HUES6 (cell line): Measurements from ENCODE around the gene DMAC1.

Source experiments
- H3K27ac ChIP-seq: 2 replicates; pipeline ENCODE4 v1.7.0; 2013; ENCODE audit warnings: low read depth, mild to moderate bottlenecking, low read length, inconsistent platforms
- H3K27me3 ChIP-seq: 2 replicates; pipeline ENCODE4 v1.6.1; 2013; ENCODE audit warnings: low read length; ENCODE audit not compliant: control insufficient read depth, insufficient read depth
- H3K36me3 ChIP-seq: 2 replicates; pipeline ENCODE4 v1.6.1; 2013; ENCODE audit warnings: low read length; ENCODE audit not compliant: control insufficient read depth, insufficient read depth
- H3K4me1 ChIP-seq: 2 replicates; pipeline ENCODE4 v1.6.1; 2013; ENCODE audit warnings: low read length; ENCODE audit not compliant: control insufficient read depth, insufficient read depth
- H3K4me3 ChIP-seq: 2 replicates; pipeline ENCODE4 v1.5.1; 2013; ENCODE audit warnings: low read depth, low read length
- H3K9ac ChIP-seq: one replicate; pipeline ENCODE4 v1.6.1; 2013; ENCODE audit warnings: mild to moderate bottlenecking, low read length
- H3K9me3 ChIP-seq: 2 replicates; pipeline ENCODE4 v1.6.1; 2013; ENCODE audit warnings: low read depth, low read length; ENCODE audit not compliant: control insufficient read depth, insufficient read depth

Gene DMAC1, protein sequence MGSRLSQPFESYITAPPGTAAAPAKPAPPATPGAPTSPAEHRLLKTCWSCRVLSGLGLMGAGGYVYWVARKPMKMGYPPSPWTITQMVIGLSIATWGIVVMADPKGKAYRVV

GRCh38 chr9:7799234-7799943, at the start of gene DMAC1:
Gene DMAC1 (minus strand): TSS chr9:7799778. CDS start chr9:7799734, 44 bp downstream.
- H3K27ac ChIP-seq: 0 out of 2 replicates have a peak within 1 kb of the TSS, but pooled peaks have one; percentile 58

GRCh38 chr9:7849362-7849761, 49.8 kb upstream of the DMAC1 start:
- no peak overlapping the region for H3K9ac ChIP-seq
- no peak overlapping the region for H3K27ac ChIP-seq
- H3K9me3 ChIP-seq: 0 out of 2 replicates have a peak, but pooled peaks cover 2% of the 10 kb centered on the region
- H3K4me3 ChIP-seq: no peak overlapping the region
- H3K27me3 ChIP-seq: no peaks in the 10 kb centered on the region
- no peaks in the 10 kb centered on the region for H3K36me3 ChIP-seq
- H3K4me1 ChIP-seq: no peaks in the 10 kb centered on the region; the same call in 1 of the 2 replicates

More at GRCh38 chr9:7799234-7799943, at the start of gene DMAC1:
- Histone ChIP-seq H3K9me3 (no peaks in the 10 kb centered on the region), H3K27me3 (no peaks in the 10 kb centered on the region), H3K9ac (peak within 1 kb of the TSS; percentile 84), H3K4me3 (peak within 1 kb of the TSS; percentile 86), H3K4me1 (peaks cover 9% of the 10 kb centered on the region), H3K36me3 (peaks cover 34% of the 10 kb centered on the region)

DNA sequence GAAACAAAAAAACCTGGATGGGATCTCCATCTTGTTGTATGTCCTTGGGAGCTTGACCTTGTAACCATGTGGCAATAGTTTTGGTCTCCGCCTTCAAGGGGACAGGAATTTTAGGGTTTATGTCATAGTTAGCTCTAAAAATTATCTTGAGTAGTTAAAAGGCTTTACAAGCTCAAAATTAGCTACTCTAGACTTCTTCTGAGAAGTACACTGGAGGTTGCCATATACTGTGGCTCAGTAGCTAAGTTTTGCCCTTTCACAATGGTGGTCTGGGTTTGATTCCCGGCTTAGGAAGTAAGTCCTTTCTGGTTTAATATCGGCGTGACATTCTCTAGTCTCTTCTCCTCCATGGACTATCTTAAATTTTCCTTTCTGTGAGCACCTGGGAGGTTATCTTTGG, 48.9 kb upstream of the DMAC1 start:
- Histone ChIP-seq H3K36me3 (no peaks in the 10 kb centered on the region), H3K9me3 (0 out of 2 replicates have a peak, but pooled peaks cover 2% of the 10 kb centered on the region), H3K4me3 (no peak overlapping the region), H3K27ac (no peak overlapping the region), H3K9ac (no peak overlapping the region), H3K27me3 (no peaks in the 10 kb centered on the region), H3K4me1 (no peaks in the 10 kb centered on the region; the same call in 1 of the 2 replicates)

GRCh38 chr9:7844242-7844641, 44.7 kb upstream of the DMAC1 start:
- Histone ChIP-seq H3K36me3 (no peaks in the 10 kb centered on the region), H3K27me3 (no peaks in the 10 kb centered on the region)

GRCh38 chr9:7841831-7842230, 42.3 kb upstream of the DMAC1 start:
- H3K4me3 ChIP-seq: no peak overlapping the region
- H3K9ac ChIP-seq: no peak overlapping the region
- H3K36me3 ChIP-seq: no peaks in the 10 kb centered on the region
- H3K27ac ChIP-seq: no peak overlapping the region
- H3K9me3 ChIP-seq: no peaks in the 10 kb centered on the region
- no peaks in the 10 kb centered on the region for H3K27me3 ChIP-seq
- H3K4me1 ChIP-seq: no peaks in the 10 kb centered on the region

More at GRCh38 chr9:7844242-7844641, 44.7 kb upstream of the DMAC1 start:
- Histone ChIP-seq H3K9me3 (no peaks in the 10 kb centered on the region), H3K4me1 (no peaks in the 10 kb centered on the region), H3K4me3 (no peak overlapping the region), H3K27ac (no peak overlapping the region), H3K9ac (no peak overlapping the region)

GRCh38 chr9:7834531-7834930, 35.0 kb upstream of the DMAC1 start:
- Histone ChIP-seq H3K27me3 (no peaks in the 10 kb centered on the region), H3K36me3 (no peaks in the 10 kb centered on the region), H3K4me3 (no peak overlapping the region), H3K27ac (no peak overlapping the region), H3K4me1 (no peaks in the 10 kb centered on the region), H3K9ac (no peak overlapping the region), H3K9me3 (no peaks in the 10 kb centered on the region)

DNA sequence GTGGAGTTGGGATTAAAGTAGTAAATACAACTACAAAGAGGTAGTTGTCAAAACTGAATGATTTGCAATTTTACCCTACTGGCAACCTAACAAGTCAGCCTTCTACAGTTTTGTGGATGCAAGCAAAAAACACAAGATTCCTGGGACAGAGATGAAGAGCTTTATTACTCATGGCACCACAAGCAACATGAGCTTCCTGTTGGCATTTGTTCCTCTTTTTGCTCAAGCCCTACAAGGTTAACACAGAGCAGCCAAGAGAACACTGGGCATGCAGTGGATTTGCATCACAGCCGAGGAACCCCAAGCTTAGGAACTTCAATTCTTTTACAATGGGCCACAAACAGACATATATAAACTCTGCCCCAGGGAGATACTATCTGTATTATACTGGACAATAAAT, 28.8 kb upstream of the DMAC1 start:
- H3K27ac ChIP-seq: no peak overlapping the region
- no peaks in the 10 kb centered on the region for H3K9me3 ChIP-seq
- H3K4me3 ChIP-seq: no peak overlapping the region
- H3K4me1 ChIP-seq: no peaks in the 10 kb centered on the region
- H3K36me3 ChIP-seq: no peaks in the 10 kb centered on the region
- H3K9ac ChIP-seq: no peak overlapping the region
- no peaks in the 10 kb centered on the region for H3K27me3 ChIP-seq

DNA sequence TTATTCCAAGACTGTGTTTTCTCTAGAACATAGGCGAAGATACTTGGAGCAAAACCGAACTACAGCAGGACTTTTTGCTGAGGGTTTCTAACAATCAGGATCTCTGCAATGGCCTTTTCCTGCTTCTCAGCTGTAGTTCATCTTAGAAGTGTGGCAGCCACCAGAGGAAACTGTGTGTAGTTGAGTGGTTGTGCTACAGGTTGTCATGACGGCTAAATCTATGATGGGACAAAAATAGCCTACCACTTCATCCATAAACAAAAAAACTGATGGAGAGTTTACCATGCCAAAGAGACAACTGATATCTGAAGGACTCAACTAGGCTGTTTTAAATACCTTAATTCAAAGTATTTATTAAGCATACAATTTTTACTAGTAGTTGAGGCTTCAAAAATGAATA, 28.2 kb upstream of the DMAC1 start:
- no peak overlapping the region for H3K27ac ChIP-seq
- no peaks in the 10 kb centered on the region for H3K9me3 ChIP-seq
- no peaks in the 10 kb centered on the region for H3K27me3 ChIP-seq
- H3K4me1 ChIP-seq: no peaks in the 10 kb centered on the region
- no peak overlapping the region for H3K9ac ChIP-seq
- no peak overlapping the region for H3K4me3 ChIP-seq
- H3K36me3 ChIP-seq: no peaks in the 10 kb centered on the region

DNA sequence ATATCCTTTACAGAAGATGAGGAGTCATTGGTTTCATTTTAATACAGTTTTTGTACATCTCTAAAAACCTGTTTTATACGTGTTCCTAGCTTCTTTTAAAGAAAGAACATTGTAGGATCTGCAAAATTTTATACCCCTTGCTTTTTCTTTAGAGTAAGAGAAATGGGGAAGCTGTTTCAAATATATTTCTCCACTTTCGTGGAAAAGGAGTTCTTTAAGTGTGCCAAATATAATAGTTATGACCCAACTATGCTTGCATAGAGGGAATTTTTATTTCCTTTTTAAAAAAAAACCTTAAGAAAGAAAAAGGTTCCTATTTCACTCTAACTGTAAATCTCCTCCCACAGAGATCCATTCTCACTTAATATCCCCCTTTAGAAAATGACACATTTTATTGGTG, 27.5 kb upstream of the DMAC1 start:
- Histone ChIP-seq H3K9me3 (no peaks in the 10 kb centered on the region), H3K4me1 (no peaks in the 10 kb centered on the region), H3K27me3 (no peaks in the 10 kb centered on the region), H3K9ac (no peak overlapping the region), H3K36me3 (no peaks in the 10 kb centered on the region), H3K4me3 (no peak overlapping the region), H3K27ac (no peak overlapping the region)

- H3K27me3 ChIP-seq: no peaks in the 10 kb centered on the region
Observed at GRCh38 chr9:7823651-7824050, 24.1 kb upstream of the DMAC1 start.

DNA sequence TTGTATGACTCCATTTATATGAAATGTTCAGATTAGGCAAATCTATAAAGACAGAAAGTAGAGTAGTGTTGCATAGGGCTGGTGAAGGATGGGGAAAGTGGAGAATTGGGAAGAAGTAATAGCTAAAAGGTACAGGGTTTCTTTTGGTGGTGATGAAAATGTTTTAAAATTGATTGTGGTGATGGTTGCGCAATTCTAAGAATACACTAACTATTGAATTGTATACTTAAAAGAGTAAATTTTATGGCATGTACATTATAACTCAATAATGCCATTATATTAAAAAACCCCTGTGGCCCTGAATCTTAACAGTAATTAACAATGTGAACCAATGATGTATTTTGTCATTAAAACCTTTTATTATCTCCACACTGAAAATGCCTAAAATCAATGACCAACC, 20.4 kb upstream of the DMAC1 start:
- H3K4me1 ChIP-seq: no peaks in the 10 kb centered on the region
- no peak overlapping the region for H3K9ac ChIP-seq
- no peaks in the 10 kb centered on the region for H3K36me3 ChIP-seq
- H3K27ac ChIP-seq: no peak overlapping the region
- no peaks in the 10 kb centered on the region for H3K27me3 ChIP-seq
- no peaks in the 10 kb centered on the region for H3K9me3 ChIP-seq
- no peak overlapping the region for H3K4me3 ChIP-seq

More at GRCh38 chr9:7823651-7824050, 24.1 kb upstream of the DMAC1 start:
- H3K9me3 ChIP-seq: no peaks in the 10 kb centered on the region
- no peaks in the 10 kb centered on the region for H3K4me1 ChIP-seq
- H3K9ac ChIP-seq: no peak overlapping the region
- no peak overlapping the region for H3K4me3 ChIP-seq
- no peaks in the 10 kb centered on the region for H3K36me3 ChIP-seq
- H3K27ac ChIP-seq: no peak overlapping the region
